Osteocyte (in vitro differentiated cells): ENCODE results near the gene RGS13. TPM values are rescaled to one million over a fixed set of nuclear protein-coding genes. Genes with fewer than 3 reads are reported as not detected.

ENCODE experiments used
- DNase-seq: peaks from one replicate; pipeline ENCODE4 v3.0.0; 2021; ENCODE audit warnings: mixed read lengths; ENCODE audit not compliant: unreplicated experiment; ENCODE audit errors: extremely low spot score
- H3K27ac Mint-ChIP-seq: one replicate; pipeline ENCODE4 v1.8.0; 2021; ENCODE audit warnings: mild to moderate bottlenecking, mixed read lengths; ENCODE audit not compliant: unreplicated experiment
- H3K27me3 Mint-ChIP-seq: one replicate; pipeline ENCODE4 v1.8.0; 2021; ENCODE audit warnings: mixed read lengths; ENCODE audit not compliant: unreplicated experiment
- H3K36me3 Mint-ChIP-seq: one replicate; pipeline ENCODE4 v1.8.0; 2021; ENCODE audit warnings: mixed read lengths; ENCODE audit not compliant: unreplicated experiment
- H3K4me1 Mint-ChIP-seq: one replicate; pipeline ENCODE4 v1.8.0; 2021; ENCODE audit warnings: mixed read lengths; ENCODE audit not compliant: unreplicated experiment
- H3K4me3 Mint-ChIP-seq: one replicate; pipeline ENCODE4 v1.8.0; 2021; ENCODE audit warnings: mild to moderate bottlenecking, moderate library complexity, mixed read lengths; ENCODE audit not compliant: unreplicated experiment
- H3K9me3 Mint-ChIP-seq: one replicate; pipeline ENCODE4 v1.8.0; 2021; ENCODE audit warnings: mixed read lengths; ENCODE audit not compliant: unreplicated experiment
- CTCF ChIP-seq: fragments of 200-600 bp; sonication (generic); IDR thresholded peaks from 2 replicates; pipeline ENCODE4 v1.5.0; 2021; ENCODE audit warnings: antibody characterized with exemption, mild to moderate bottlenecking, moderate library complexity
- total RNA-seq: library from RNA; stranded (reverse); gene quantifications from 2 replicates; pipeline ENCODE4 v1.2.1, GENCODE V29; 2021

Gene RGS13
- total RNA-seq, 1 donor from 2014 or later, result not detected

GRCh38 chr1:192700834-192701271 lies 64.9 kb downstream of the RGS13 start:
- Mint-ChIP-seq H3K27ac (peak overlapping the region; percentile 75), H3K4me3 (no peak overlapping the region), H3K4me1 (peaks cover 23% of the 10 kb centered on the region), H3K27me3 (no peaks in the 10 kb centered on the region), H3K9me3 (no peaks in the 10 kb centered on the region), H3K36me3 (no peaks in the 10 kb centered on the region)
- DNase-seq, result no peak
- no peak for TF ChIP-seq CTCF

GRCh38 chr1:192702212-192702902 lies 66.4 kb downstream of the RGS13 start:
- TF ChIP-seq CTCF, result no peak
- no peak for DNase-seq
- H3K9me3 Mint-ChIP-seq, result no peaks in the 10 kb centered on the region
- H3K27ac Mint-ChIP-seq, result peak overlapping the region; percentile 29
- no peaks in the 10 kb centered on the region for H3K27me3 Mint-ChIP-seq
- H3K36me3 Mint-ChIP-seq, result no peaks in the 10 kb centered on the region
- no peak overlapping the region for H3K4me3 Mint-ChIP-seq
- H3K4me1 Mint-ChIP-seq, result peaks cover 23% of the 10 kb centered on the region

- H3K36me3 Mint-ChIP-seq, result no peaks in the 10 kb centered on the region
- H3K4me3 Mint-ChIP-seq, result no peak overlapping the region
- peaks cover 23% of the 10 kb centered on the region for H3K4me1 Mint-ChIP-seq
- no peak overlapping the region for H3K27ac Mint-ChIP-seq
- DNase-seq, result no peak
- TF ChIP-seq CTCF, result no peak
- H3K9me3 Mint-ChIP-seq, result no peaks in the 10 kb centered on the region
- no peaks in the 10 kb centered on the region for H3K27me3 Mint-ChIP-seq
Observed at GRCh38 chr1:192703283-192704206, 67.6 kb downstream of the RGS13 start.

- H3K27ac Mint-ChIP-seq, result no peak overlapping the region
- no peaks in the 10 kb centered on the region for H3K9me3 Mint-ChIP-seq
- no peak overlapping the region for H3K4me3 Mint-ChIP-seq
- no peak for TF ChIP-seq CTCF
- no peaks in the 10 kb centered on the region for H3K36me3 Mint-ChIP-seq
- H3K27me3 Mint-ChIP-seq, result no peaks in the 10 kb centered on the region
- DNase-seq, result no peak
- H3K4me1 Mint-ChIP-seq, result peaks cover 19% of the 10 kb centered on the region
Observed at GRCh38 chr1:192705510-192705909, 69.6 kb downstream of the RGS13 start.

- TF ChIP-seq CTCF, result no peak
- no peak overlapping the region for H3K4me3 Mint-ChIP-seq
- H3K9me3 Mint-ChIP-seq, result no peaks in the 10 kb centered on the region
- no peaks in the 10 kb centered on the region for H3K27me3 Mint-ChIP-seq
- peaks cover 7% of the 10 kb centered on the region for H3K4me1 Mint-ChIP-seq
- DNase-seq, result no peak
- no peaks in the 10 kb centered on the region for H3K36me3 Mint-ChIP-seq
- no peak overlapping the region for H3K27ac Mint-ChIP-seq
Observed at GRCh38 chr1:192706936-192707335, 71.0 kb downstream of the RGS13 start.
